ENCODE measurements around the gene POC1A.
A peak's percentile ranks its signal among the peaks of the same experiment; 100 is the strongest.

Gene POC1A

DNA sequence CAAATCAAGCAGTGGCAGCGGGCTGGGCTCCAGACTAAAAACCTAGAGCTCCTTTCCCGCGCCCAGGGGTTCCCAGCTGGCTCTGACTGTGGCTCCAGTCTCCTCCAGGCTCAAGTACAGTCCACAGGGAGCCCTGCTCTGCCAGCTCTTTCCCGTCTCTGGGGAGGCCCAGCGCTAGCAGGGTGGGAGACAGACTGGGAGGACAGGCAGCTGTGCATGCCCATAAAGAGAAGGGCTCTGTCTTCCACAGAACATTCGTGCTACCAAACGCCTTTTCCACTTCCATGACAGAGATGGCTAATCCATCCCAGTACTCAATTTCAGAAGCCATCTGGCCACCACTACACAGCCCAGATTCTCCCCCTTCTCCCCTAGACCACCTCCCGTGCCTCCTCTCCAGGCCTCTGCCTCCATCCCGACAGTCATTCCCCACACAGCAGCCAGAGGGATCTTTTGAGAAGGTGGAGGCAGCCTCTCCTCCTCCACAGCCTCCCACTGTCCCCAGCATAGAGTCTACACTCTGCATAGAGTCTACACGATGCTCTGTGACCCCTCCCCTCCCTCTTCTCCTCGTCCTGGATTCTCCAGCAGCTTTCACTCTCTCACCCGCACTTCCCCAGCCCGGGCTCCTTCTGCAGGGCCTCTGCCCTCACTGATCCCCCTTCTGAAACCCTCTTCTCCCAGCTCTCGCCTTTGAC lies 91.0 kb downstream of the POC1A start:
- DNase-seq = no peak

- peak; percentile 77 for DNase-seq
These were observed 91.7 kb downstream of the POC1A start for GRCh38 chr3:52062505-52062904.

GRCh38 chr3:52061121-52061910 lies 92.9 kb downstream of the POC1A start:
- no peak for DNase-seq

DNA sequence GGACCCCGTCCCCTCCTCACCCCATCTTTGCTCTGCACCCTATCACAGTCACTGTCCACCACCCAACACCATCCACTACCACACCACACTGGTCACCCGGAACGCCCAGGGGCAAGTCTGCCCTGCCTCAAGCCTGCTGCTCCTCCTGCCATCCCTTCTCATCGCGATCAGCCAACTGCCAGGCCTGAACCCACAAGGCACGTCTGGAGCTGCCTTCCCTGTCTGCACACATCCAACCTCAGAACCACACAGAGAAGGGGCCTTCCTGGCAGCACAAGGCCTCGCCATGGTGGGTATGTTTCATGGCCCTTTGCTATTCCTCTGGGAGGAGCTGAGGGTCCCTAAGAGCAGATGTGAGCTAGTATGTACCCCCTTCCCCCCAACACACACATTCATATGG lies 94.4 kb downstream of the POC1A start:
- no peak for DNase-seq

- DNase-seq = no peak
These were observed 96.3 kb downstream of the POC1A start for GRCh38 chr3:52057812-52058495.

- peak; percentile 99 for DNase-seq
These were observed 97.0 kb downstream of the POC1A start for GRCh38 chr3:52056968-52057811.

- DNase-seq = peak; percentile 77
These were observed 97.7 kb downstream of the POC1A start, which contains the start of gene DUSP7 for GRCh38 chr3:52056521-52056967. Gene DUSP7 (minus strand): TSS chr3:52056571. CDS start chr3:52056366, 205 bp downstream.

- peak; percentile 47 for DNase-seq
These were observed 98.5 kb downstream of the POC1A start for GRCh38 chr3:52055537-52056351.

DNA sequence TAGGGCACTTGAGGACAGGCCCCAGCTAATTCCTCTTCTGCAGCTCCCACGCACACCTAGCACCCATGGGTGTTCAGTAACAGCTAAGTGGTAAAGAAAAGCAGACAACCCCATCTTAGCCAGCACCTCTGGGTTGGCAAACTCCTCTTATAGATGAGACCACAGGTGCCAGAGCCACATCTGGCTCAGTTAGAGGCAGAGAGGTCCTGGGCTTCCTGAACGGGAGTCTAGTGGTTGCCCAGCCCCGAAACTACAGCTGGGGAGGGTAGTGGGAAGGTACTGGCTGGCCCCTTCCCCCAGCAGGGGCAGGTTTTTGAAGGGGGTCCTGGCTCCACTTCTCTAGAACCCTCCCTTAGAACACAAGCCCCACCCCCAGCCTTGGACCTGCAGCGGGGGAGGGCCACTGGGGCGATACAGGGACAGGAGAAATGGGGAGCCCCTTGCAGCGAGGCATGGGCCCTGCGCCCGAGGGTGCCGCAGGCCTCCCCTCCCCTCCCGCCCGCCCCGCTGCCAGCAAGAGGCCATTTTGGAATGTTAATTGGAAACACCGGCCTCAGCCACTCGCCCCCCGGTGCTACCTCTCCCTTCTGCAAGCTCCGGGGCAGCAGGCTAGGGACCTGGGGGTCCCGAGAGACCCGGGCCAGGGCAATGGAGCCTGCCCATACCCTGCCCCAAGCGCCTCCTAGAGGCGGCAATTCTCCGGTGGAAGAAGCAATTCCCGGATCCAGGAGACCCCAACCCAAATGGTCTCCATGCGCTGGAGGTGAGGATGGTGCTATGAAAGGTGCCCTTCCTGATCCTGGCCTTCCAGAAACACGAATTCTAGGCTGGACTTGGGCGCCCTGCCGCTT lies 99.3 kb downstream of the POC1A start:
- DNase-seq = peak; percentile 47

DNA sequence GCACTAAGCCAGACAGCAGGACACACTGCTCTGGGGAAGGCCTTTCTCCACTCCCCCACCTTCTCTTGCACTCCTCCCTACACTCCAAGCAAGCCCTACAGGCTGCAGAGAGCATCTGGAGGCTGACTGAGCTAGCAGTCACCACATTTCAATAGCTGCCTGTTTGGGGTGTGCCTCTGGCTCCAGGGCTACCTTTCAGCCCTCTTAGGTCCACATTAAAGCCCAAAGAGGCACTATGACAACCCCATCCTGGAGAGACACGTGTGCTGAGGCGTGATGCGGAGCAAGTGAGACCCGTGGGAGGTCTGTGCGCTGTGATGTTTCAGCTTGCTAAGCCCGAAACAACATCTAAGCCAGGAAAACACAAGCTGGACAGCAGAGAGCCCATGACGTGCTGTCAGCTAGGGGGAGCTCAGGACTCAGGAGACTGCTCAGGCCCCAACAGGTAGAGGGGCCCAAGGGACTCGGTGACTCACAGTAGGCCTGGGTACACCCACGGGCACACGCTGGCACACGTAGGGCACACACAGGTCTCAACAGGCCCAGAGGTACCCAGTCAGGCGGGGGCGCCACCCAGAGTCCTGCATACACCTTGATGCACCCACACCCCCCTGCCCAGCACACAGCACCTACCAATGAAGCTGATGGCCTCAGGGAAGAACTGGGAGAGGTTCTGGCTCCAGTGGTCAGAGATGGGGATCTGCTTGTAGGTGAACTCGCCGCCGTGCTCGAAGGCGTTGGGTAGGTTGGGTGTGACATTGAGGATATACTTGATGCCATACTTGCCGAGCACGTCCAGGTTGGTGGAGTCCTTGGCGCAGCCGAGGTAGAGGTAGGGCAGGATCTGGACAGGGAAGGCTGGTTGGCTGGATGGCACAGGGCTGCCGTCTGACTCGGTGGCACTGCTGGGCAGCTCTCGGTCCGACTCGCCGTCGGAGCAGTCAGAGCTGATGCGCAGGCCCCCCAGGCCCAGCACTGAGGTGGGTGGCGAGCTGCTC lies 100.6 kb downstream of the POC1A start:
- DNase-seq = peak; percentile 33

DNA sequence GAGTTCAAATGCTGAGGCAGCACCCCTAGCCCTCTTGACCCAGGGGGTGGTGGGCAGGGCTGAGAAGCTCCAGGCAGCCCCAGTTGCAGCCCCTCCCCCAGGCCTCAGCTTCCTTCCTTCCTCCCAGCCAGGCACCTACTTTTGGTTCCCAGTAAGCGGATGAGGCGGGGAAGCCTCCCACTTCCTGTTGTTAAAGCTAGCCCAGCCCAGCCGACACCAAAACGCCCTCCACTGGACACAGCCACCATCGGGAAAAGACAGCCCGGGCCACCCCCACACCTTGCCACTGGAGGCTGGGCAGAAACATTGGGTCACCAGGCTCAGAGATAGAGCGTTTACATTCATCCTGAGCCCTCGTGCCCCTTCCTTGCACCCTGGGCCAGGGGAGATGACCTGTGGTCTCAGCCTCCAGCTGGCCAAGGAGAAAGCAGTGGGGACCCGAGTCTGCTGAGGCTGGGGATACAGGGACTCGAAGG lies 101.4 kb downstream of the POC1A start:
- DNase-seq = peak; percentile 71

DNA sequence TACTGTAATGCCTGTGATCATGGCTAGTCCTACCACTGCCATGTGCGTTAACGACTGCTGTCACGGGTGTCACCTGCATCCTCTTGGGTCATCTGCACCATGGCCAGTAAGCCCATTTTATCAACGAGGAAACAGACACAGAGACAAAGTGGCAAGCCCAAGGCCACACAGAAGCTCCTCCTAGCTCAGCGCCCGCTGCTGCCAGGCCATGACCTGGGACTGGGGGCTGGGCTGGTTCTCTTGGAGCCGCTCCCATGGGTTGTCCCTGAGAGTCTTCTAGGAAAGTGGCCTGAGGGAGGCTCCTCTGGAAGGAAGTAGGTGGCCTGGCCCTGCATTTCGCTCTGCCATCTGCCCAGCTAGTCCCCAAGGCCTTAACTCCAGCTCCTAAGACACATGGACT lies 102.8 kb downstream of the POC1A start:
- DNase-seq = no peak

DNA sequence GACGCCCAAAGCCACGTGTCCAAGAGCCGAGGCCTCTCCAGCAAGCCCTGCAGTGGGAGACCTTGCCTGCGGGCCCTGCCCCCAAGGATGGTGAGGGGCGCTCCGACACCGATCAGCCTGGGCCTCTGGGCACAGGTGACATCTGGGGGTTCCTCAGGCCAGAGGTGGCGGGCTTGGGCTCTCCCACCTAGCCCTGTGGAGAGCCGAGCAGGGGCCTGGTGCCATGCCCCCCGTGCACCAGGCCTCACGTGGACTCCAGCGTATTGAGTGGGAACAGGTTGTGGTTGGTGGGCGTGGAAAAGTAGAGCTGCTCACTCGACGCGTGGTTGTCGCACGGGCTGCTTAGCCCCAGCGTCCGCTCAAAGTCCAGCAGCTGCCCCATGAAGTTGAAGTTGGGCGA lies 103.7 kb downstream of the POC1A start:
- no peak for DNase-seq

DNA sequence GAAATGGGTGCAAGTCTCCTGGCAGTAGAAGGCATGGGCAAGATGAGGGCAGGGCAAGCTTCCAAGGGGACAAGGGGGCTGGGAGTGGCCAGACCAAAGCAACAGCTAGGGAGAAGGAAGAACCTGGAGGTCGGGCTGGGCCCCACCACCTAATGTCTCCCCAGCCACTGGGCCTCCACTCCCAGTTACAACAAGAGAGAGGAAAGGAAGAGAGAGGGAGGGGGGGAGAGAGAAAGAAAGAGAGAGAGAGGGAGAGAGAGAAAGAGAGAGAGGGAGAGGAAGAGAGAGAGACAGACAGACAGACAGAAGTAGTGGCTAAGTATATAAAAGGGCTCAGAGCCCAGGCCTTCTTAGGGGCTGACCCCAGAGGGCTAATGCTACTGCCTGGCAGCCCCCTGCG lies 104.7 kb downstream of the POC1A start:
- no peak for DNase-seq

- peak; percentile 26 for DNase-seq
These were observed 106.8 kb downstream of the POC1A start for GRCh38 chr3:52047295-52047960.

GRCh38 chr3:52046902-52047239 lies 107.4 kb downstream of the POC1A start:
- DNase-seq = no peak

DNA sequence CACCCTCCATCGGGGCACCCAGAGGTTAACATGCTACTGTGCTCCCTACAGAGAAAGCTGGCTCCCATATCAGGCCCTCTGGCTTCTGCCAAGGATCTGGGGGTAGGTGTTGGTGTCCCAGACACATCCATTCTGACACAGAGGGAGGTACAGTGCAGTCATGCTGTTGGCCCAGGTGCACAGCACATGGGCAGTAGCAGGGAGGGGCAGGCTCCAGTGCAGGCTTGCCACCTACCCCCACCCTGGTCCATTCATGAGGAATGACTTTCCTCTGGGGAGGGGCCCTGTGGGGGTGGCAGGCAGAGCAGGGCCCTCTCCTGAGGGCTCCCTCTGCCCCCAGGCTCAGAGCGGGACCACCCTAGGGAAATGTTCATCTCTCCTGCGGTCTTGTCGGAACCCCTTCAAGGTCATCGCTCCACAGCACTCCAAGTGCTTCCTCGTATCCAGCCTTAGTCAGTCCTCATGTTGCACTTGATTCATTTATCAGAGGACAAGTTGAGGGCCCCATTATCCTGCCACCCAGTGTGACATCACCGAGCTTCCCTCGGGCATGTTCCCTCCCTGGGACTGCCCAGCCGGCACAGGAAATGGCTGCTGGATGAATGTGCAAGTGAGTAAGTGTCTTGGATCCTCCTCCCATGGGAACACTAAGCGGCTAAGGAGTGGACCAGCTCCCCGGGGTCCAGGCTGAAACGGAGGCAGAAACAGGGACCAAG lies 107.9 kb downstream of the POC1A start:
- DNase-seq = peak; percentile 98

All from fibroblast of skin of abdomen (primary cell).